NCI-H524 treated with DMSO at 0.1 percent for 48 hours (cell line): ENCODE data around the gene SCYGR1.
"Not testable (repeated sequence)": the region's sequence is repeated elsewhere in the genome, so short reads cannot be mapped to it uniquely, and the experiment has no call there.

Source experiments
- DNase-seq: peaks from one replicate; lab custom pipeline; 2025; lab: John Stamatoyannopoulos, UW

Gene SCYGR1

GRCh38 chr2:227387583-227387982, at the start of gene SCYGR1:
SCYGR1 (minus strand) TSS chr2:227387949; CDS start chr2:227387949, 0 bp downstream.
- DNase-seq = not testable (repeated sequence)

GRCh38 chr2:227436436-227437174, 48.9 kb upstream of the SCYGR1 start:
- DNase-seq = no peak

GRCh38 chr2:227433171-227433570, 45.4 kb upstream of the SCYGR1 start:
- no peak for DNase-seq

- DNase-seq = no peak
Observed at GRCh38 chr2:227430639-227431038, 42.9 kb upstream of the SCYGR1 start.

- DNase-seq = no peak
Observed at GRCh38 chr2:227428731-227429285, 41.1 kb upstream of the SCYGR1 start.

GRCh38 chr2:227423656-227424499, 36.1 kb upstream of the SCYGR1 start:
- no peak for DNase-seq

- DNase-seq = no peak
Observed at GRCh38 chr2:227420087-227421052, 32.6 kb upstream of the SCYGR1 start.

- no peak for DNase-seq
Observed at GRCh38 chr2:227416701-227417100, 29.0 kb upstream of the SCYGR1 start.

- DNase-seq = no peak
Observed at GRCh38 chr2:227415538-227416424, 28.0 kb upstream of the SCYGR1 start.

GRCh38 chr2:227414846-227415245, 27.1 kb upstream of the SCYGR1 start:
- no peak for DNase-seq

GRCh38 chr2:227413371-227413770, 25.6 kb upstream of the SCYGR1 start:
- DNase-seq = no peak

- no peak for DNase-seq
Observed at GRCh38 chr2:227412877-227413276, 25.1 kb upstream of the SCYGR1 start.

GRCh38 chr2:227411990-227412350, 24.2 kb upstream of the SCYGR1 start:
- no peak for DNase-seq

- DNase-seq = no peak
Observed at GRCh38 chr2:227411320-227411989, 23.7 kb upstream of the SCYGR1 start.

- no peak for DNase-seq
Observed at GRCh38 chr2:227410191-227410590, 22.4 kb upstream of the SCYGR1 start.

- DNase-seq = peak; percentile 76
Observed at GRCh38 chr2:227407591-227408151, 19.9 kb upstream of the SCYGR1 start.

- DNase-seq = peak; percentile 88
Observed at GRCh38 chr2:227406177-227407031, 18.7 kb upstream of the SCYGR1 start.

GRCh38 chr2:227404585-227405271, 17.0 kb upstream of the SCYGR1 start:
- no peak for DNase-seq
